ENCODE measurements around the gene PAX8. TPM values are rescaled to one million over a fixed set of nuclear protein-coding genes. Genes with fewer than 3 reads are reported as not detected.
A peak's percentile ranks its signal among the peaks of the same experiment; 100 is the strongest.

PAX8 gene
- total RNA-seq, 1 donor from 2014 or later: not detected

GRCh38 chr2:113246606-113247005 is 32.1 kb downstream of the PAX8 start:
- TF ChIP-seq, protein P1, sequence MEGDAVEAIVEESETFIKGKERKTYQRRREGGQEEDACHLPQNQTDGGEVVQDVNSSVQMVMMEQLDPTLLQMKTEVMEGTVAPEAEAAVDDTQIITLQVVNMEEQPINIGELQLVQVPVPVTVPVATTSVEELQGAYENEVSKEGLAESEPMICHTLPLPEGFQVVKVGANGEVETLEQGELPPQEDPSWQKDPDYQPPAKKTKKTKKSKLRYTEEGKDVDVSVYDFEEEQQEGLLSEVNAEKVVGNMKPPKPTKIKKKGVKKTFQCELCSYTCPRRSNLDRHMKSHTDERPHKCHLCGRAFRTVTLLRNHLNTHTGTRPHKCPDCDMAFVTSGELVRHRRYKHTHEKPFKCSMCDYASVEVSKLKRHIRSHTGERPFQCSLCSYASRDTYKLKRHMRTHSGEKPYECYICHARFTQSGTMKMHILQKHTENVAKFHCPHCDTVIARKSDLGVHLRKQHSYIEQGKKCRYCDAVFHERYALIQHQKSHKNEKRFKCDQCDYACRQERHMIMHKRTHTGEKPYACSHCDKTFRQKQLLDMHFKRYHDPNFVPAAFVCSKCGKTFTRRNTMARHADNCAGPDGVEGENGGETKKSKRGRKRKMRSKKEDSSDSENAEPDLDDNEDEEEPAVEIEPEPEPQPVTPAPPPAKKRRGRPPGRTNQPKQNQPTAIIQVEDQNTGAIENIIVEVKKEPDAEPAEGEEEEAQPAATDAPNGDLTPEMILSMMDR (IDR thresholded peaks at IDR 0.05; ENCODE audit: insufficient read depth, low read length, severe bottlenecking): no peak
- no peak for FAIRE-seq

DNA sequence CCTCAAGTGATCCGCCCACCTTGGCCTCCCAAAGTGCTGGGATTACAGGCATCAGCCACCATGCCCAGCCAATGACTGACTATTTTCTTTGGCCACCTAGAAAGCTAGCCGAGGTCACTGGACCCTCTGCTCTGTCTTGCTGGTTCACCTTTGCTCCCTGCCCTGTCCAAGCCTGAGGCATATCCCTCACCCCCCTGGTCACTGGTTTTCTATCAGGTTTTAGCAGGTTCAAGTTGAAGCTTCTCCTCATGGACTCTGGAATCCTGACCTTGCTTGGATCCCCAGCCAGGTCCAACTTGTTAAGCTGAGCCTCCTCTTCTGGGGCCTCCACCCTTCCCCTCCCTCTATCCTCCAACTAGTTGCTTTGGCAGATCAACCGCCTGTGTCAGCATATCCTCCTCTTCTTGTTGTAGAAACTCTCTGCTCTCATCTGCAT is 33.4 kb downstream of the PAX8 start:
- Histone ChIP-seq H3K4me3 (ENCODE audit: low read depth, low read length) (no peak overlapping the region), H3K36me3 (ENCODE audit: control insufficient read depth, insufficient read depth, low read length) (no peaks in the 10 kb centered on the region), H3K27me3 (ENCODE audit: control insufficient read depth, insufficient read depth, low read length) (no peaks in the 10 kb centered on the region)
- FAIRE-seq (peak; percentile 60), DNase-seq (ENCODE audit: low read depth) (no peak)
- TF ChIP-seq, protein P1 (IDR thresholded peaks at IDR 0.05; ENCODE audit: insufficient read depth, low read length, severe bottlenecking): no peak

More at GRCh38 chr2:113246606-113247005, 32.1 kb downstream of the PAX8 start:
- no peaks in the 10 kb centered on the region for H3K27me3 ChIP-seq (ENCODE audit: control insufficient read depth, insufficient read depth, low read length)
- H3K4me3 ChIP-seq (ENCODE audit: low read depth, low read length): no peak overlapping the region
- DNase-seq (ENCODE audit: low read depth): no peak
- no peaks in the 10 kb centered on the region for H3K36me3 ChIP-seq (ENCODE audit: control insufficient read depth, insufficient read depth, low read length)

- DNase-seq (ENCODE audit: low read depth) (no peak), FAIRE-seq (peak; percentile 36)
- no peaks in the 10 kb centered on the region for H3K27me3 ChIP-seq (ENCODE audit: control insufficient read depth, insufficient read depth, low read length)
- TF ChIP-seq, protein P1 (IDR thresholded peaks at IDR 0.05; ENCODE audit: insufficient read depth, low read length, severe bottlenecking): no peak
- H3K4me3 ChIP-seq (ENCODE audit: low read depth, low read length): no peak overlapping the region
- H3K36me3 ChIP-seq (ENCODE audit: control insufficient read depth, insufficient read depth, low read length): no peaks in the 10 kb centered on the region
Measured at GRCh38 chr2:113242327-113242726, 36.4 kb downstream of the PAX8 start.

DNA sequence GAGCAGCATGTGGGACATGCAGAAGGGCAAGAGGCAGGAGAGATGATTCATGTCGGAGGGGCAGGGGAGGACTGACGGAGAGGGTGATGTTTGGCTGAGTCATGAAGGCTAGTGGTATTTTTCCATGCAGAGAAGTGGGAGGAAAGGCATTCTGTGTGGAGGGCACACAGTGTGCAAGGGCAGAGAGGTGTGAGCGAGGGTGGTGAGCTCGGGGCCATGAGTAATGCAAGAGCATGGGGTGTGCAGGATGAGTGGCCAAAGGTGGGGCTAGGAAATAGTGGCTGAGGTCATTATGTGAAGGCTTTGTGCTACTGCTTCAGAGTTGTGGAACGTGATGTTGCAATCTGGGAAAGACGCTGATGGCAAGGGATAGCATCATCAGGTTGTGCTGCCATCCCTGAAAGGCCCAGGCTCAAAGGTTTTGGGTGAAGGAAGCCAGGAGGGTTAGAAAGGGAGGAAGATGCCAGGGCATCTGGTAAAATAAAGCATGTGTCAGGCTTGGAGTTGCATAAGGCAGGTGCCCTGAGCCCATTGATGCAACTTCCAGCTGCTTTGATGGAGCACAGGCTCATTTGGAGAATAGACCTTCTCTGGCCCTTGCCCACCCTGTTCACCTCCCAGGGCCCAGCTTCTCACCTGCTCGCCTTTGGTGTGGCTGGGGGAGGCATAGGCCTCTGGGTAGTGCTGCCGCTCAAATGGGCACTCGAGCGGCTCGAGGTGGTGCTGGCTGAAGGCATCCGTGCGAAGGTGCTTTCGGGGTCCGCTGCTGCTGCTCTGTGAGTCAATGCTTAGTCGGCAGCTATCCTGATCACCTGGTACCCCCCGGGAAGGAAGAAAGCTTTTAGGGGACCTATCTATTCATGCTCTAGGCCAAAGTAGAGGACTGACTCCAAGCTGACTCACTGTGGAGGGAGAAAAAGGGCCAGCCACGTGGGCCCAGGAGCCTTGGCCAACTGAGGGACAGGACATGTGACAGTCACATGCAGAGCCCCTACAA is 37.5 kb downstream of the PAX8 start:
- no peaks in the 10 kb centered on the region for H3K36me3 ChIP-seq (ENCODE audit: control insufficient read depth, insufficient read depth, low read length)
- no peaks in the 10 kb centered on the region for H3K27me3 ChIP-seq (ENCODE audit: control insufficient read depth, insufficient read depth, low read length)
- DNase-seq (ENCODE audit: low read depth) (peak; percentile 100), FAIRE-seq (peak; percentile 99)
- no peak overlapping the region for H3K4me3 ChIP-seq (ENCODE audit: low read depth, low read length)
- TF ChIP-seq, protein P1 (IDR thresholded peaks at IDR 0.05; ENCODE audit: insufficient read depth, low read length, severe bottlenecking): no peak

DNA sequence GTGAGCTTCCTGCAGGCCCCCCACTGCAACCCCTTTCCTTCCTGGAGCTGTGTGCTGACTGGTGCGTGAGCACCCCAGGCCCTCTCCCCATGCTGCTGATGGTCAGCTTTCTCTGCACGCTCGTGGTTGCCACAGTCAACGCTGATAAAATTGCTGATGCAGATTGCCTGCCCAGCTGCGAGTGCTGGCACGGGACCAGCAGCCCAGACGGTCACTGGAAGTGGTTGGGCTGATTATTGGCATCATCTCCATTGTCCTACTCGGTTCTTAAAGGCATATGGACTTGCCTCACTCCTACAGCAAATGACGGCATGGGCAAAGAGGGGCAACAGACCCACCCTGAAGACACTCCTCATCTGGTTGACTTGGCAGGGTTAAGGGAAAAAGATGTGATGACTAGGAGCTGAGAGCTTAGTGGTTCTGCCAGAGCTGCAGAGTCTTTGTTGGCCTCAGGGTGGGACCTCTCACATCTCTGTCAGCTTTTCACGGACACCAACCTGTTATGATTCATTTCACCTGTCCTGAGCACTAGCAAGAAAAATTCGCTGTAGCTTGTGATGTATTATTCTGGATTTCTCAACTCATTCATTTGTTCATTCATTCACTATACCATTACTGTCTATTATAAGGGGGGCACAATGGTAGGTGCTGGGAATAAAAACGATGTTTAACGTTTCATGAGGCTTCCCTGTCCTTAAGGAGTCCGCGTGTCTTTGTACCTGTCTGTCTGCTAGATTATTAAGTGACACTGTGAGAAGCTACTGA is 38.4 kb downstream of the PAX8 start:
- Histone ChIP-seq H3K36me3 (ENCODE audit: control insufficient read depth, insufficient read depth, low read length) (no peaks in the 10 kb centered on the region), H3K4me3 (ENCODE audit: low read depth, low read length) (no peak overlapping the region), H3K27me3 (ENCODE audit: control insufficient read depth, insufficient read depth, low read length) (no peaks in the 10 kb centered on the region)
- TF ChIP-seq, protein P1 (IDR thresholded peaks at IDR 0.05; ENCODE audit: insufficient read depth, low read length, severe bottlenecking): no peak
- DNase-seq (ENCODE audit: low read depth) (peak; percentile 99), FAIRE-seq (peak; percentile 95)
